SJSA1 (cell line): Measurements from ENCODE around the gene CYP27A1. TPM values are rescaled to one million over a fixed set of nuclear protein-coding genes. Genes with fewer than 3 reads are reported as not detected.

Source experiments
- DNase-seq, 2 experiments: peaks; one replicate each; pipeline ENCODE4 v3.0.0-alpha.2; 2015 to 2020; ENCODE audit warnings: low spot score in 2 of 2, low read depth in 1 of 2
- H3K27ac ChIP-seq: fragments of 250-450 bp; sonication (Bioruptor Pico); 2 replicates; pipeline ENCODE4 v1.5.1; 2020; ENCODE audit warnings: mild to moderate bottlenecking, moderate library complexity
- H3K27me3 ChIP-seq: fragments of 250-450 bp; sonication (Bioruptor Pico); replicated peaks from 2 replicates; pipeline ENCODE4 v1.5.1; 2020; ENCODE audit warnings: mild to moderate bottlenecking, moderate library complexity
- H3K36me3 ChIP-seq: fragments of 250-450 bp; sonication (Bioruptor Pico); 2 replicates; pipeline ENCODE4 v1.5.1; 2020; ENCODE audit warnings: mild to moderate bottlenecking
- H3K4me1 ChIP-seq: fragments of 250-450 bp; sonication (Bioruptor Pico); replicated peaks from 2 replicates; pipeline ENCODE4 v1.6.1; 2021; ENCODE audit warnings: mild to moderate bottlenecking
- H3K4me3 ChIP-seq: fragments of 250-450 bp; sonication (Bioruptor Pico); 2 replicates; pipeline ENCODE4 v1.5.1; 2020; ENCODE audit warnings: mild to moderate bottlenecking
- H3K9me3 ChIP-seq: fragments of 250-450 bp; sonication (Bioruptor Pico); replicated peaks from 2 replicates; pipeline ENCODE4 v1.5.1; 2020; ENCODE audit warnings: mild to moderate bottlenecking
- total RNA-seq: library from RNA; depleted of rRNA; stranded (reverse); fragments of >200 nt; shearing (Covaris generic); gene quantifications from 2 replicates; pipeline ENCODE4 v1.2.3, GENCODE V29; 2014; rRNA removed

The CYP27A1 gene
- total RNA-seq = 4.1 and 5.5 TPM in 2 replicates

DNA sequence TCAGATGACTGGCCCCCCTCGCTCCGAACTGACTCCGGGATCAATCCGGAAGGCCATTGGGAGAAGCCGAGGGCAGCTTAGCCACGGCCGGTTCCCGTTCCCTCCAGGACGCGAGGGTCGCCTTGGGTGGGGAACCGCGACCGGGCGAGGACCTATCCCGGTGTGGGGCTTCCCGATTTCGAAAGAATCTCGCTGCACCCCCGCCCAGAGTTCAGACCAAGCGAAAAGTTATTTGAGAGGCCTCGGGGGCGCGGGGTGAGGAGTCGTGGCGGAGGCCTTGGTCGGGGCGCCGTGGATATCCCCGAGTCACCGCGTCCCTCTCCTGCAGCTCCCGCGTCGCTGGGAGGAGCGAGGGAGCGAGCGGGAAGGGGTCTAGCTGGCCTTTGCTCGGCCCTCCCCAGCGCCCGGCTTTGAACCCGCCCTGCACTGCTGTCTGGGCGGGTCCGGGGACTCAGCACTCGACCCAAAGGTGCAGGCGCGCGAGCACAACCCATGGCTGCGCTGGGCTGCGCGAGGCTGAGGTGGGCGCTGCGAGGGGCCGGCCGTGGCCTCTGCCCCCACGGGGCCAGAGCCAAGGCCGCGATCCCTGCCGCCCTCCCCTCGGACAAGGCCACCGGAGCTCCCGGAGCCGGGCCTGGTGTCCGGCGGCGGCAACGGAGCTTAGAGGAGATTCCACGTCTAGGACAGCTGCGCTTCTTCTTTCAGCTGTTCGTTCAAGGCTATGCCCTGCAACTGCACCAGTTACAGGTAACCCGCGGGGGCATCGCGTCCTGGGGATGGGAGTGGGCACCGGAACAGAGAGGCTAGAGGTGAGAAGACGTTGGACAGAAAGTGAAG, at the start of gene CYP27A1:
Gene CYP27A1, plus strand, starts transcription at position 457 of the 837 bp plus-strand sequence. Its CDS starts 36 bp downstream, at position 493.
- Histone ChIP-seq H3K27me3 (peaks cover 8% of the 10 kb centered on the region), H3K9me3 (no peaks in the 10 kb centered on the region), H3K27ac (peak within 1 kb of the TSS; percentile 41), H3K4me3 (peak within 1 kb of the TSS; percentile 54), H3K4me1 (peaks cover 17% of the 10 kb centered on the region), H3K36me3 (no peaks in the 10 kb centered on the region)
- peak; percentile 46 to 54 for DNase-seq

- Histone ChIP-seq H3K36me3 (peaks cover 15% of the 10 kb centered on the region), H3K4me1 (peaks cover 36% of the 10 kb centered on the region), H3K9me3 (no peaks in the 10 kb centered on the region; the same call in 1 of the 2 replicates), H3K27ac (peak overlapping the region; percentile 80; the same call in 1 of the 2 replicates), H3K4me3 (no peak overlapping the region), H3K27me3 (no peaks in the 10 kb centered on the region)
- no peak for DNase-seq
These were observed 49.2 kb upstream of the CYP27A1 start for GRCh38 chr2:218732761-218733158.

DNA sequence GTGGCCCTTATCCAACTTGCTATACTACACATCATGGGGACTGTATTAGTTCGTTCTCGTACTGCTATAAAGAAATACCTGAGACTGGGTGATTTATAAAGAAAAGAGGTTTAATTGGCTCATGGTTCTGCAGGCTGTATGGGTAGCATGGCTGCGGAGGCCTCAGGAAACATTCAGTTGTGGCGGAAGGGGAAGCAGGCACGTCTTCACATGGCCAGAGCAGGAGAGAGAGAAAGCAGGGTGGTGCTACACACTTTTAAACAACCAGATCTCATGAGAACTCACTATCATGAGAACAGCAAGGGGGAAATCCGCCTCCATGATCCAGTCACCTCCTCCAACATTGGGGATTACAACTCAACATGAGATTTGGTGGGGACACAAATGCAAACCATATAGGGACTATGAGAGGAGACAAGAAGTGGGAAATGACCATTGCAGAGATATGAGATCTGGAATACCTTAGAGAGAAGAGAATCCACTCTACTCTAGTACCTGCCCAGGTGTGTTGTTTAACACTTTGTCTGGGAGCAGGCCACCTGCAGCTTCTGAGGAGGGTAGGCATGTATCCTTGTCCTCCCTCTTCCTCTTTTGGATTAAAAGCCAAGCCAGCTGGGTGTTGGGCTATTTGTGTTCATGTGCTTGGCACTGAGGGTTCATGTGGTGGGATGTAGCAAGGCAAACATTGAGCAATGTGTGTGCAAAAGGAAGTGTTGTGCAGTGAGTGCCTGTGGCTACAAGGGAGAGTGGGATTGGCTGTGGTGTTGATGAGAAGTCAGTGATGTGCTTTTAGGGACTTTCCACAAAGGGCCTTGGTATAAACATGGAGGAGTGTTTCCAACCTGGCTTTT, 48.6 kb upstream of the CYP27A1 start:
- H3K9me3 ChIP-seq = no peaks in the 10 kb centered on the region
- no peaks in the 10 kb centered on the region for H3K27me3 ChIP-seq
- H3K27ac ChIP-seq = peak overlapping the region; percentile 80; the same call in 1 of the 2 replicates
- no peak for DNase-seq
- peaks cover 21% of the 10 kb centered on the region for H3K36me3 ChIP-seq
- no peak overlapping the region for H3K4me3 ChIP-seq
- peaks cover 36% of the 10 kb centered on the region for H3K4me1 ChIP-seq

GRCh38 chr2:218734190-218734975, 47.6 kb upstream of the CYP27A1 start:
- Histone ChIP-seq H3K27ac (peak overlapping the region; percentile 0; the same call in 1 of the 2 replicates), H3K4me1 (peaks cover 36% of the 10 kb centered on the region), H3K27me3 (no peaks in the 10 kb centered on the region), H3K9me3 (no peaks in the 10 kb centered on the region), H3K4me3 (no peak overlapping the region), H3K36me3 (peaks cover 30% of the 10 kb centered on the region)
- DNase-seq = no peak

GRCh38 chr2:218736531-218736930, 45.4 kb upstream of the CYP27A1 start:
- no peak overlapping the region for H3K27ac ChIP-seq

GRCh38 chr2:218743068-218743467, 38.9 kb upstream of the CYP27A1 start:
- Histone ChIP-seq H3K4me3 (no peak overlapping the region), H3K4me1 (no peaks in the 10 kb centered on the region), H3K27ac (no peak overlapping the region), H3K9me3 (no peaks in the 10 kb centered on the region), H3K27me3 (no peaks in the 10 kb centered on the region), H3K36me3 (peaks cover 58% of the 10 kb centered on the region)
- DNase-seq = no peak

More at GRCh38 chr2:218736531-218736930, 45.4 kb upstream of the CYP27A1 start:
- Histone ChIP-seq H3K4me1 (peaks cover 26% of the 10 kb centered on the region), H3K4me3 (no peak overlapping the region), H3K9me3 (no peaks in the 10 kb centered on the region), H3K36me3 (peaks cover 43% of the 10 kb centered on the region), H3K27me3 (no peaks in the 10 kb centered on the region)
- no peak for DNase-seq

GRCh38 chr2:218744615-218745014, 37.3 kb upstream of the CYP27A1 start:
- no peak overlapping the region for H3K4me3 ChIP-seq
- DNase-seq = no peak
- no peak overlapping the region for H3K27ac ChIP-seq
- no peaks in the 10 kb centered on the region for H3K4me1 ChIP-seq
- peaks cover 52% of the 10 kb centered on the region for H3K36me3 ChIP-seq
- no peaks in the 10 kb centered on the region for H3K27me3 ChIP-seq
- H3K9me3 ChIP-seq = no peaks in the 10 kb centered on the region

- no peaks in the 10 kb centered on the region for H3K27me3 ChIP-seq
- H3K9me3 ChIP-seq = no peaks in the 10 kb centered on the region
- H3K4me1 ChIP-seq = no peaks in the 10 kb centered on the region
- no peak overlapping the region for H3K27ac ChIP-seq
- DNase-seq = no peak
- peaks cover 52% of the 10 kb centered on the region for H3K36me3 ChIP-seq
- H3K4me3 ChIP-seq = no peak overlapping the region
These were observed 36.8 kb upstream of the CYP27A1 start for GRCh38 chr2:218745160-218745558.

DNA sequence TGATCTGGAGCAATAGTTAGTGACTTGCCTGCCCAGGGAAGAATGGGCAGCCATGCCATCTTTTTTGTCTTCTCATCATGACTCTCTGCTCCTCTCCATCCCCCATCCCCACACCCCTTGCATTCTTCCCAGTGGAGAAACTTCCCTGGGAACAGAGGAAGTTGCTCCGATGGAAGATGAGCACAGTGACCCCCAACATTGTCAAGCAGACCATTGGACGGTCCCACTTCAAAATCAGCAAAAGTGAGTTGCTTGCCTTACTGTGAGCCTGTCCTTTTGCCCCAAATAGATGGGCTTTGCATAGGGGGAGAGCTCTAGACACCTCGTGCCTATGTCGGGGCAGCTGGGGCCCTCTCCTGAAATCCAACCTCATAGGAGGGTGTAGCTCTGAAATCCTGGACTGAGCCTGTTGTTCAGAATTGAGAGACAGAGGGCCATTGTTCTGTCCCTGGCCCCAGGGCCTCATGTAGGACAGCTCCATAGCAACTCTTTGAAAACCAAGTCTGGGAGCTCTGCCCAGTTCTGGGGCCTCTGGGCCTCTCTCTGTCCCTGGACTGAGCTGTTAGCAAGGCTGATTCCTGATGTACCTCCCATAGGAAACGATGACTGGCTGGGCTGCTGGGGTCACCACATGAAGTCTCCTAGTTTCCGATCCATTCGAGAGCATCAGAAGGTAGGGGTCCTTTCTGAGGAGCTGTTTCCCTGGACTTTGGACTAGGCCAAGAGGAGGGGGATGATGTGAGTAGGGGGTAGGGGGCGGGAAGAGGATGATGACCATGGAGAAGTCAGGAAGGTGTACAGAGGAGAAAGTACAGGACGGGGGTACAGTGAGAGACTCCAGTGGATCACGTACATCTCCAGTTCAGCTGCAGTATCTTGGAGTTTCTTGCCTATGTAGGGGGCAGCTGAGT, 36.1 kb upstream of the CYP27A1 start:
- Histone ChIP-seq H3K27ac (no peak overlapping the region), H3K4me1 (no peaks in the 10 kb centered on the region), H3K9me3 (no peaks in the 10 kb centered on the region), H3K4me3 (no peak overlapping the region), H3K36me3 (peaks cover 55% of the 10 kb centered on the region), H3K27me3 (no peaks in the 10 kb centered on the region)
- DNase-seq = no peak

GRCh38 chr2:218746470-218746795, 35.5 kb upstream of the CYP27A1 start:
- H3K4me1 ChIP-seq = no peaks in the 10 kb centered on the region
- no peak overlapping the region for H3K4me3 ChIP-seq
- H3K27ac ChIP-seq = no peak overlapping the region
- H3K27me3 ChIP-seq = no peaks in the 10 kb centered on the region
- H3K36me3 ChIP-seq = peaks cover 56% of the 10 kb centered on the region
- no peak for DNase-seq
- H3K9me3 ChIP-seq = no peaks in the 10 kb centered on the region

DNA sequence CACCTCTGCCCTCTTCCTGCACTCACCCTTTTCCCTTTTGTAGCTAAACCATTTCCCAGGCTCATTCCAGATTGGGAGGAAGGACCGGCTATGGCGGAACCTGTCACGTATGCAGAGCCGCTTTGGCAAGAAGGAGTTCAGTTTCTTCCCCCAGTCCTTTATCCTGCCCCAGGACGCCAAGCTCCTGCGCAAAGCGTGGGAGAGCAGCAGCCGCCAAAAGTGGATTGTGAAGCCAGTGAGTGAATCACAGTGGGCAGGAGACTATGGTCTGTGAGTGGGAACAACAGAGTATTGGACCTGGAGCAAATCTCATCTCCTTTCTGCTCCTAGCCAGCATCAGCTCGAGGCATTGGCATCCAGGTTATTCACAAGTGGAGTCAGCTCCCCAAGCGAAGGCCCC, 35.0 kb upstream of the CYP27A1 start:
- H3K27me3 ChIP-seq = no peaks in the 10 kb centered on the region
- H3K27ac ChIP-seq = no peak overlapping the region
- no peaks in the 10 kb centered on the region for H3K9me3 ChIP-seq
- H3K4me1 ChIP-seq = no peaks in the 10 kb centered on the region
- DNase-seq = no peak
- H3K36me3 ChIP-seq = peaks cover 55% of the 10 kb centered on the region
- no peak overlapping the region for H3K4me3 ChIP-seq

DNA sequence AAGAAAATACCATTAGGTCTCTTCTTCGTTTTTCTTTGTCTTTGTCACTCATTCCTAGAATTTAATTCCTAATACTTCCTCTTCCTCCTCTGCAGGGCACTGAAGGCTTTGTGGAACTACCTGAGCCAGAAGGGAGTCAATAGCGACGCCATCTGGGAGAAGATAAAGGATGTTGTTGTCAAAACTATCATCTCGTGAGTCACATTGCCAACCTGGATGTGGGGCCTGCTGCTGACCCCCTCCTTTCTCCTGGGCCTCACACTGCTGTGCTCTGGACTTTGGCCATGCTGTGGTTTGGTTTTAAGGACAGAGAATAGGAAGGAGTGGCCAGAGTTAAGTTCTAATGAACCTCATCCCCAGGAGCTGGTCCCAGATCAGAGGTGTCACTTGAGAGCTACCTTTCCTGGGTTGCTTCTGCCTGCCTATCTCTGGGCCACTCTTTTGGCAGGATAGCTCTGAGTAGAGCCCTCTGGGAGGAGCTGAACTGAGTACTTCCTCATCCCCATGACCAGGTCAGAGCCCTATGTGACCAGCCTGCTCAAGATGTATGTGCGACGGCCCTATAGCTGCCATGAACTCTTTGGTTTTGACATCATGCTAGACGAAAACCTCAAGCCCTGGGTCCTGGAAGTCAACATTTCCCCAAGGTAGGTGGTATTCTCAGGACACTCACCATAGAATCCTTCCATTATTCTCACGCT, 33.1 kb upstream of the CYP27A1 start:
- H3K4me1 ChIP-seq = no peaks in the 10 kb centered on the region
- no peak overlapping the region for H3K4me3 ChIP-seq
- peak in 1 of 2 experiments; percentile 18 for DNase-seq
- no peak overlapping the region for H3K27ac ChIP-seq
- H3K9me3 ChIP-seq = no peaks in the 10 kb centered on the region
- H3K27me3 ChIP-seq = no peaks in the 10 kb centered on the region
- H3K36me3 ChIP-seq = peaks cover 70% of the 10 kb centered on the region
